SK-N-SH (cell line): ENCODE measurements around the gene TGFB1I1. TPM values are rescaled to one million over a fixed set of nuclear protein-coding genes. Genes with fewer than 3 reads are reported as not detected.

Source experiments
- CTCF ChIP-seq: fragments of 200-600 bp; sonication (generic); IDR thresholded peaks from 2 replicates; pipeline ENCODE4 v1.6.1; 2017; ENCODE audit warnings: antibody characterized with exemption, mild to moderate bottlenecking, moderate library complexity
- polyA plus RNA-seq, 3 experiments: library from polyadenylated mRNA; depleted of rRNA; stranded (reverse); fragments of >200 nt; gene quantifications; 2 replicates each; pipeline ENCODE4 v1.2.3, GENCODE V29; 2012

Gene TGFB1I1
- polyA plus RNA-seq, 1 of the 3 experiments (the other 2 are of a cell fraction): 29.7 TPM

GRCh38 chr16:31525113-31525512, 53.2 kb downstream of the TGFB1I1 start (continued):
- no peak for TF ChIP-seq CTCF
- TF ChIP-seq, all 33 proteins: peak for 0

Other genes with a start within 250 kb of the TGFB1I1 start
- gene ITGAM, start 212.2 kb upstream of the TGFB1I1 start, polyA plus RNA-seq (2012; rRNA removed): under 0.01 and 0.02 TPM in 2 replicates
- 0.44 and 0.66 TPM in 2 replicates for gene ITGAX, start 117.0 kb upstream of the TGFB1I1 start, polyA plus RNA-seq (2012; rRNA removed)
- not detected in 2 replicates for gene ITGAD, start 78.8 kb upstream of the TGFB1I1 start, polyA plus RNA-seq (2012; rRNA removed)
- not detected in 2 replicates for gene COX6A2, start 43.8 kb upstream of the TGFB1I1 start, polyA plus RNA-seq (2012; rRNA removed)
- gene ZNF843, start 29.4 kb upstream of the TGFB1I1 start, polyA plus RNA-seq (2012; rRNA removed): 0.45 and 0.61 TPM in 2 replicates
- 7.0 and 8.9 TPM in 2 replicates for gene ARMC5, start 12.7 kb upstream of the TGFB1I1 start, polyA plus RNA-seq (2012; rRNA removed)
- gene SLC5A2, start 11.0 kb downstream of the TGFB1I1 start, polyA plus RNA-seq (2012; rRNA removed): 0.31 and 0.58 TPM in 2 replicates
- 36.5 and 46.8 TPM in 2 replicates for gene RUSF1, start 36.2 kb downstream of the TGFB1I1 start, polyA plus RNA-seq (2012; rRNA removed)
- gene AHSP, start 55.7 kb downstream of the TGFB1I1 start, polyA plus RNA-seq (2012; rRNA removed): not detected in 2 replicates